Peyer's patch (tissue), 4 donors: ENCODE data around the gene SNX8.
"Not testable (repeated sequence)": the region's sequence is repeated elsewhere in the genome, so short reads cannot be mapped to it uniquely, and the experiment has no call there.

Experiments used
- CTCF ChIP-seq, 6 experiments: fragments of 450-650 bp in 4 of 6; fragments of 200-600 bp in 2 of 6; sonication (generic) in 1 of 6; IDR thresholded peaks; one replicate each; pipeline ENCODE4 v1.5.1; 2017 to 2019; ENCODE audit warnings: antibody characterized with exemption in 6 of 6, mild to moderate bottlenecking in 3 of 6, moderate library complexity in 1 of 6
- POLR2A ChIP-seq, 2 donors: fragments of 450-650 bp; IDR thresholded peaks; one replicate each; pipeline ENCODE4 v1.5.1; 2017; ENCODE audit warnings: antibody characterized with exemption in 2 of 2, mild to moderate bottlenecking in 2 of 2, moderate library complexity in 2 of 2

GRCh38 chr7:2305258-2305657 lies 9.0 kb downstream of the SNX8 start:
- not testable (repeated sequence) for TF ChIP-seq CTCF, POLR2A (IDR thresholded peaks at IDR 0.05)
